ENCODE measurements around the gene ANXA10. TPM values are rescaled to one million over a fixed set of nuclear protein-coding genes. Genes with fewer than 3 reads are reported as not detected.

The ANXA10 gene
- total RNA-seq, 1 donor, result under 0.01 TPM

DNA sequence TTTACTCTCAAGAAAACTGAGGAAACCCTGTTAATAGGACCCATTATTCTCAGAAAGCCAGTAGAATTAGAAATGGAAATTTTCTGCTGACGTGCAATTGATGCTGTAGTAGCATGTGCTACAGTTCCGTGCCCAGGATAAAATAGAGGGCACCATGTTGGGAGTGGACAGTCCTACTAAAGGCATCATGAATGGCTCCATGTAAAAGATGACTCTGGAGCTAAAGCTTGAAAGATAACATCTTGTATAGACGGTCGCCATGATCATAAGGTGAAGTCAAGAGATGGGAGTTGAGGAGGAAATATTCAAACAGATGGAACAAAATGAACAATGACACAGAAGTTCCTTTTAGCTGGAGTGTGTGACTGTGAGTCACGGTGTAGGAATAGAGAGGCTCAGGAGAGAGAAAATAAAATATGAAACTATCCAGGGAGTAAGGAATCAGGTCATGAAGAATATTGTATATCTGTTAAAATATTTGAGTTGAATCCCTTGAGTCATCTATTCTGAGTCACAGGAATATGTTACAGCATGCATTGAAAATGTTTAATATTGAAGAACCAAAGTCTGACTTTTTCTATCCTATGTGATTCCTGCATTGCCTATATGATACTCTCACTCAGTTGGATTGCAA, 31.8 kb downstream of the ANXA10 start:
- no peak for DNase-seq (ENCODE audit: low read depth)
- TF ChIP-seq, protein P1, sequence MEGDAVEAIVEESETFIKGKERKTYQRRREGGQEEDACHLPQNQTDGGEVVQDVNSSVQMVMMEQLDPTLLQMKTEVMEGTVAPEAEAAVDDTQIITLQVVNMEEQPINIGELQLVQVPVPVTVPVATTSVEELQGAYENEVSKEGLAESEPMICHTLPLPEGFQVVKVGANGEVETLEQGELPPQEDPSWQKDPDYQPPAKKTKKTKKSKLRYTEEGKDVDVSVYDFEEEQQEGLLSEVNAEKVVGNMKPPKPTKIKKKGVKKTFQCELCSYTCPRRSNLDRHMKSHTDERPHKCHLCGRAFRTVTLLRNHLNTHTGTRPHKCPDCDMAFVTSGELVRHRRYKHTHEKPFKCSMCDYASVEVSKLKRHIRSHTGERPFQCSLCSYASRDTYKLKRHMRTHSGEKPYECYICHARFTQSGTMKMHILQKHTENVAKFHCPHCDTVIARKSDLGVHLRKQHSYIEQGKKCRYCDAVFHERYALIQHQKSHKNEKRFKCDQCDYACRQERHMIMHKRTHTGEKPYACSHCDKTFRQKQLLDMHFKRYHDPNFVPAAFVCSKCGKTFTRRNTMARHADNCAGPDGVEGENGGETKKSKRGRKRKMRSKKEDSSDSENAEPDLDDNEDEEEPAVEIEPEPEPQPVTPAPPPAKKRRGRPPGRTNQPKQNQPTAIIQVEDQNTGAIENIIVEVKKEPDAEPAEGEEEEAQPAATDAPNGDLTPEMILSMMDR (IDR thresholded peaks at IDR 0.05; ENCODE audit: insufficient read depth, low read depth, low read length), result no peak
- no peak overlapping the region for H3K4me3 ChIP-seq (ENCODE audit: low read depth, low read length)

- TF ChIP-seq, protein P1 (IDR thresholded peaks at IDR 0.05; ENCODE audit: insufficient read depth, low read depth, low read length), result no peak
- no peak for DNase-seq (ENCODE audit: low read depth)
- H3K4me3 ChIP-seq (ENCODE audit: low read depth, low read length), result no peak overlapping the region
These were observed 34.6 kb downstream of the ANXA10 start for GRCh38 chr4:168126952-168127351.

DNA sequence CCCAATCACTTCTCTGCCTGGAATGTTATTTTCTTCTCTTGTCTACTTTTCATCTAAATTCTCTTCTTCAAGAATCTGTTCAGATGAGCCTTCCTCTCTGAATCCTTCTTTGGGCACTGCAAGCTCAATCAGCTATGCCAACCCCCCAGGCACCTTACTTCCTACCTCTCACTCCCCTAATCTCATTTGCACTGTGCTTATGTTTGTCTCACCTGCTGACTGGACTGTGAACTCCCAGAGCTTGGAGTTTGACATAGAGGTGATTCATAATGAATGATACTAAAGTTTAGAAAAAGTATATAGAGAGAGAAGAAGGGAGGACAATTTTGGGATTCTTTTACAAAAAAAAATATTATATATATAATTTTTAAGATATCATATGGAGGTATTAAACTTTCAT, 36.3 kb downstream of the ANXA10 start:
- H3K4me3 ChIP-seq (ENCODE audit: low read depth, low read length), result no peak overlapping the region
- TF ChIP-seq, protein P1 (IDR thresholded peaks at IDR 0.05; ENCODE audit: insufficient read depth, low read depth, low read length), result no peak
- no peak for DNase-seq (ENCODE audit: low read depth)

GRCh38 chr4:168129046-168129772, 36.9 kb downstream of the ANXA10 start:
- DNase-seq (ENCODE audit: low read depth), result no peak
- TF ChIP-seq, protein P1 (IDR thresholded peaks at IDR 0.05; ENCODE audit: insufficient read depth, low read depth, low read length), result no peak

DNA sequence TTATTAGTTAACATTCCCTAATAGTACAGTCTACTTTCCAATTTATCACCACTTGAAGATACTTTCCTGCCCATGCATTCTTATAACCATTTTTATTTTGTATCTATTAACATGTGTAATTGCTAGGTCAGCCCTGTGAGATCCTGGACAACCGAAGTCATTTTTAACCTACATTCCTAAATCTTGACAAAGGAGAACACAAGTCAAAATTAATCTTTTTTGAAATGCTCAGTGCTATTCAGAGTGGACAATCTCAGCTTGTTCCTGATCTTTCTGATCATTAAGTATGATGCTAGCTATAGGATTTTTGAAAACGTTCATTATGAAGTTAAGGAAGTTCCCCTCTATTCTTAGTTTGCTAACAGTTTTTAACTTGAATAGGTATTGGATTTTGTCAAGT, 37.5 kb downstream of the ANXA10 start:
- no peak overlapping the region for H3K4me3 ChIP-seq (ENCODE audit: low read depth, low read length)
- TF ChIP-seq, protein P1 (IDR thresholded peaks at IDR 0.05; ENCODE audit: insufficient read depth, low read depth, low read length), result no peak
- DNase-seq (ENCODE audit: low read depth), result no peak

More at GRCh38 chr4:168129046-168129772, 36.9 kb downstream of the ANXA10 start:
- no peak overlapping the region for H3K4me3 ChIP-seq (ENCODE audit: low read depth, low read length)

- no peak for DNase-seq (ENCODE audit: low read depth)
- no peak overlapping the region for H3K4me3 ChIP-seq (ENCODE audit: low read depth, low read length)
- TF ChIP-seq, protein P1 (IDR thresholded peaks at IDR 0.05; ENCODE audit: insufficient read depth, low read depth, low read length), result no peak
These were observed 38.9 kb downstream of the ANXA10 start for GRCh38 chr4:168131196-168131595.
